Type B pancreatic cell (in vitro differentiated cells): ENCODE measurements around the gene ABHD2. TPM values are rescaled to one million over a fixed set of nuclear protein-coding genes. Genes with fewer than 3 reads are reported as not detected.
A peak's percentile ranks its signal among the peaks of the same experiment; 100 is the strongest.

Experiments used
- DNase-seq: peaks from one replicate; pipeline ENCODE4 v3.0.0; 2021; ENCODE audit warnings: mixed read lengths; ENCODE audit not compliant: unreplicated experiment; ENCODE audit errors: extremely low spot score
- H3K27ac Mint-ChIP-seq: 2 replicates; pipeline ENCODE4 v1.8.0; 2021; ENCODE audit warnings: mild to moderate bottlenecking, mixed read lengths
- H3K27me3 Mint-ChIP-seq: 2 replicates; pipeline ENCODE4 v1.8.0; 2021; ENCODE audit warnings: mixed read lengths
- H3K36me3 Mint-ChIP-seq: 2 replicates; pipeline ENCODE4 v1.8.0; 2021; ENCODE audit warnings: mixed read lengths
- H3K4me1 Mint-ChIP-seq: one replicate; pipeline ENCODE4 v1.8.0; 2021; ENCODE audit warnings: mixed read lengths; ENCODE audit not compliant: unreplicated experiment
- H3K4me3 Mint-ChIP-seq: 2 replicates; pipeline ENCODE4 v1.8.0; 2021; ENCODE audit warnings: mild to moderate bottlenecking, mixed read lengths
- H3K9me3 Mint-ChIP-seq: 2 replicates; pipeline ENCODE4 v1.8.0; 2021; ENCODE audit warnings: mixed read lengths
- CTCF ChIP-seq: fragments of 200-600 bp; sonication (generic); conservative IDR thresholded peaks from 2 replicates; pipeline ENCODE4 v1.5.0; 2021; ENCODE audit warnings: antibody characterized with exemption, mild to moderate bottlenecking
- total RNA-seq: library from RNA; stranded (reverse); gene quantifications from 2 replicates; pipeline ENCODE4 v1.2.1, GENCODE V29; 2021; ENCODE audit warnings: low replicate concordance

ABHD2 gene
- total RNA-seq, 1 donor from 2014 or later: 55.4 TPM

- DNase-seq: no peak
- Mint-ChIP-seq H3K4me1 (peaks cover 25% of the 10 kb centered on the region), H3K27me3 (no peaks in the 10 kb centered on the region), H3K36me3 (peaks cover 3% of the 10 kb centered on the region), H3K27ac (no peak overlapping the region), H3K9me3 (no peaks in the 10 kb centered on the region), H3K4me3 (peak overlapping the region; percentile 17)
- no peak for TF ChIP-seq CTCF
These were observed 961 bp upstream of the ABHD2 start for GRCh38 chr15:89087161-89087829.

DNA sequence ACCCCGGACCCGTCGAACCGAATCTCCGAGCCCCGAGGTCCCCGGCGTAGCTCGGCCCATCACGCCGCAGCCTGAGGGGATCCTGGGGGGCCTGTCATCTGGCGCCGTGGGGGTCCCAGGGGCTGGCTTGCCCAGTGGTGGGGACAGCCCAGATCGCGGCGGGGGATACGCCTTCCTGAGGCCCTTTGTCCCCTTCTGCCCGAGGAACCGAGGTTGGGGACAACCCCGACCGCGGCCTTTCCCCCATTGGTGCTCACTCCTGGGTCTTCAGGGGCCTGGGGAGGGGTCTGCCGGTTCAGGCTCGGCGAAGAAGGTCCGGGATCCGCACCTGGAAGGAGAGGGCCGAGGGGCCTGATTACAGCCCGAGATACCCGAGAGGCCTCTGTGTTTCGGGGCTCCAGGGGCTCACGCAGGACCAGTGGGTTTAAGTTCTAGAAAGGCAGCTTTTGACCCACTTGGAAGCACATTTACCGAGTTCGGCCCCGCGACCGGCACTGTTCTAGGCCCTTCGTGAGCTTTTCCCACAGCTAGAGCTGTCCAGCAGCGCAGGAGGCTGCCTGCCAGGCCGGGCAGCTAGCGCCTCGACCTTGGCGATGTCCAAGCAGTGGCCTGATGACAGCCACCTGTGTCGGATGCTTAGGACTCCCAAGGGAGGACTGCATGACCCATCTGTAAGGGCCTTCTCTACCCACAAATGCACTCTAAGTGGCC is 504 bp downstream of the ABHD2 start:
- DNase-seq: peak; percentile 72
- no peak for TF ChIP-seq CTCF
- Mint-ChIP-seq H3K36me3 (peaks cover 7% of the 10 kb centered on the region), H3K4me3 (no peak overlapping the region), H3K27me3 (no peaks in the 10 kb centered on the region), H3K4me1 (peaks cover 25% of the 10 kb centered on the region), H3K9me3 (no peaks in the 10 kb centered on the region), H3K27ac (no peak overlapping the region)

DNA sequence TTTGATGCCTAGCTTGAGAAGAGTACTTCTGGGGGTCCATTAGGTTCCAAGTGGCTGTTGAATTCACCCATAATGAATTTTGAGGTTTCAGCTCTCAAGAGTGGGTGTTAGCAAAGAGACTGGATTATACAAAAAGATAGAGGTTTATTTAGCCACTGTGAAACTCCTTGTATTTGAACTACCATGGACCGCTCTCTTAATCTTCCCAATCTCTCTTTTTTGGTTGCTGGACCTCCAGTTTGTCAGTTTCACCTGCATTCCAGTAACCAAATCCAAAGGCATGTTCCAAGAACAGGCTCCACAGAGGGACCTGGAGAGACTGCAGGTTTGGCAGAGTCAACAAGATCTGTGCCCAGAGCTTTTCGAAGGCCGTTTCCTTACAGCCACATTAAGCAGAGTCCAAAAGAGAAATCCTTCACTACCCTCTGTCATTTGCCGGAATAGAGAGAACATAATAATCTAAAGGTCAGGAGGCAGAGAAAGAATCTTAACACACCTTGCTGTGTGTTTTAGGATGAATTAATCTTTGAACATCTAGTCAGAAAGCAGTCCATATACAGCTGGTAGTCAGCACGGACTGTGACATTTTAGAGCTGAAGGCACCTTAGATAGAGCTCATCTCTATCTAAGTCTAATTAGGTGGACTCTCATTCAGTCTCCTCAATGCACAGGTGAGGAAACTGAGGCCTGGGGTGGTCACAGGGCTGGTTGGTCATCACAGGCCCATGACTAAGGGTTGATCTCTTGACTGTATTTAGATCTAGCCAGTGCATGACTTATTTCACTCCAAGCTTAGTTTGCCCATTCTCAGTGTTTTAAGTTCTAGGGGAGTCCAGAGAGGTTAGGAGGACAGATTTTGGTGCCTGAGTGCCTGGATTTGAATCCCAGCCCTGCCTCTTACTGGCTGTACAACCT is 1.3 kb downstream of the ABHD2 start:
- no peak for TF ChIP-seq CTCF
- Mint-ChIP-seq H3K27ac (peak overlapping the region; percentile 58), H3K4me1 (peaks cover 25% of the 10 kb centered on the region), H3K27me3 (no peaks in the 10 kb centered on the region), H3K36me3 (peaks cover 7% of the 10 kb centered on the region), H3K4me3 (no peak overlapping the region), H3K9me3 (no peaks in the 10 kb centered on the region)
- no peak for DNase-seq

GRCh38 chr15:89090791-89091626 is 2.8 kb downstream of the ABHD2 start:
- H3K4me1 Mint-ChIP-seq: peaks cover 17% of the 10 kb centered on the region
- H3K9me3 Mint-ChIP-seq: no peaks in the 10 kb centered on the region
- no peak overlapping the region for H3K27ac Mint-ChIP-seq
- no peak for TF ChIP-seq CTCF
- no peak overlapping the region for H3K4me3 Mint-ChIP-seq
- H3K36me3 Mint-ChIP-seq: peaks cover 11% of the 10 kb centered on the region
- H3K27me3 Mint-ChIP-seq: no peaks in the 10 kb centered on the region
- DNase-seq: no peak
